Measurements from ENCODE around the gene PCNX3. TPM values are rescaled to one million over a fixed set of nuclear protein-coding genes. Genes with fewer than 3 reads are reported as not detected.
A peak's percentile ranks its signal among the peaks of the same experiment; 100 is the strongest.

The PCNX3 gene
- total RNA-seq (2012; rRNA removed) (5.6 and 5.8 TPM in 2 replicates), polyA plus RNA-seq (2012; rRNA removed) (33.2 and 40.4 TPM in 2 replicates), Bru-seq, nascent RNA (percentile 64 among the genes with signal in this experiment), BruChase-seq, experiment 1, labeled RNA remaining after a 6-hour chase (percentile 80 among the genes with signal in this experiment), BruChase-seq, experiment 2, labeled RNA remaining after a 2-hour chase (percentile 75 among the genes with signal in this experiment)
- polyA plus RNA-seq (2012; cell fraction: cytosol; rRNA removed), result 20.0 and 31.2 TPM in 2 replicates
- polyA plus RNA-seq (2012; cell fraction: nucleus; rRNA removed; ENCODE audit: low replicate concordance), result 56.4 and 185 TPM in 2 replicates
- long read RNA-seq, partial matches to known transcripts, result 23 of 28 reads
- long read RNA-seq, other reads (novel, unspliced or antisense), result 4 of 28 reads

GRCh38 chr11:65615229-65615949 lies at the start of gene PCNX3:
PCNX3 (plus strand) TSS chr11:65615776; CDS start chr11:65616312, 536 bp downstream.
- peak within 1 kb of the TSS; percentile 95 for H2BK5ac ChIP-seq (ENCODE audit: low read depth, low read length, poor library complexity, severe bottlenecking)
- H3K9me1 ChIP-seq (ENCODE audit: insufficient read depth, low read length), result 0 out of 2 replicates have a peak, but pooled peaks cover 9% of the 10 kb centered on the region
- peak within 1 kb of the TSS; percentile 93 for H3K27ac ChIP-seq (ENCODE audit: insufficient read depth, low read length)
- H3K79me1 ChIP-seq (ENCODE audit: low read depth in 1 of 2, low read length in 2 of 2), result peaks cover 7 to 67% of the 10 kb centered on the region in 2 experiments; a peak in 3 of 4 replicates
- H3K36me3 ChIP-seq (ENCODE audit: control insufficient read depth, insufficient read depth, low read length), result peaks cover 24% of the 10 kb centered on the region; the same call in 1 of the 2 replicates
- H3K9me3 ChIP-seq (ENCODE audit: control insufficient read depth, insufficient read depth, low read length), result no peaks in the 10 kb centered on the region
- H3K4me1 ChIP-seq (ENCODE audit: control insufficient read depth, insufficient read depth, low read length), result peaks cover 19% of the 10 kb centered on the region
- in situ Hi-C loops (cut with MboI; ENCODE audit: low sequenced_read_pairs) (no loop called here), intact Hi-C loops (cut with micrococcal nuclease) (no loop called here), dilution Hi-C loops (cut with HindIII; ENCODE audit: low sequenced_read_pairs, unreplicated experiment) (no loop called here)
- peak within 1 kb of the TSS; percentile 100 for H2AK9ac ChIP-seq (replicated peaks; ENCODE audit: low read depth, low read length, poor library complexity)
- peak within 1 kb of the TSS; percentile 96 for H3K9ac ChIP-seq (ENCODE audit: low read depth, low read length)
- CTCF ChIA-PET, result interaction anchor here (0.6 kb wide), 2 partner anchors 33 to 381 kb away, joined by 3 read pairs; no protein-coding TSS in a partner anchor
- peak within 1 kb of the TSS; percentile 6; the same call in 1 of the 2 replicates for H4K5ac ChIP-seq (ENCODE audit: low read depth, low read length)
- H4K91ac ChIP-seq (ENCODE audit: insufficient read depth, low read depth, low read length), result peak within 1 kb of the TSS; percentile 99; the same call in 1 of the 2 replicates
- H3K27me3 ChIP-seq (ENCODE audit: control insufficient read depth, insufficient read depth, low read length), result no peaks in the 10 kb centered on the region
- peaks cover 26% of the 10 kb centered on the region for H4K20me1 ChIP-seq (ENCODE audit: insufficient read depth, low read length)
- no peak within 1 kb of the TSS for H3K18ac ChIP-seq (ENCODE audit: low read depth, low read length)
- DNase-seq (peak; percentile 100), ATAC-seq (ENCODE audit: low read depth) (peak; percentile 86)
- H2BK120ac ChIP-seq (ENCODE audit: low read depth, low read length), result peak within 1 kb of the TSS; percentile 56; the same call in 1 of the 2 replicates
- peak within 1 kb of the TSS; percentile 72 to 93; a peak in 3 of 4 replicates for H4K8ac ChIP-seq (ENCODE audit: low read depth in 2 of 2, low read length in 2 of 2)
- H2AFZ ChIP-seq (replicated peaks; ENCODE audit: low read length, poor library complexity), result peak within 1 kb of the TSS; percentile 91
- H3K4me3 ChIP-seq (ENCODE audit: insufficient read depth, low read depth, low read length), result peak within 1 kb of the TSS; percentile 90
- H3K4me2 ChIP-seq (ENCODE audit: low read depth, low read length), result peak within 1 kb of the TSS; percentile 93
- peak within 1 kb of the TSS; percentile 73 for H3K56ac ChIP-seq (ENCODE audit: extremely low read depth, insufficient read depth, low read length)
- H3K4ac ChIP-seq (ENCODE audit: low read depth, low read length), result peak within 1 kb of the TSS; percentile 95
- 1% methylated on average over 29 of the region's 55 CpGs; no CpG with 5 or more reads in 1 of the 2 experiments for WGBS, 2 experiments (ENCODE audit: extremely low coverage in 2 of 2, insufficient read length in 1 of 2)
- POLR2A ChIA-PET (ENCODE audit: unreplicated experiment), result interaction anchor here (0.9 to 1.0 kb wide), 3 partner anchors 107 to 243 kb away, joined by 3 to 4 read pairs (median 3); no protein-coding TSS in a partner anchor
- peak within 1 kb of the TSS; percentile 99 for H2AK5ac ChIP-seq (ENCODE audit: low read depth, low read length)
- peak within 1 kb of the TSS; percentile 98 for H3K23ac ChIP-seq (ENCODE audit: low read depth, low read length)
- H2BK20ac ChIP-seq (ENCODE audit: low read depth, low read length), result no peak within 1 kb of the TSS
- peak within 1 kb of the TSS; percentile 100 for H3K14ac ChIP-seq (replicated peaks; ENCODE audit: low read depth, low read length)
- no TSS peak for BruUV-seq (replicated peaks)
- H2BK15ac ChIP-seq (ENCODE audit: low read depth, low read length), result no peak within 1 kb of the TSS
- no peak for TF ChIP-seq POLR2A (IDR thresholded peaks at IDR 0.05; ENCODE audit: low read depth, low read length)
- no peak; the same call in 1 of the 2 replicates for TF ChIP-seq BHLHE40 (IDR thresholded peaks at IDR 0.05; ENCODE audit: low read depth, low read length)
- no peak for TF ChIP-seq ELK1 (IDR thresholded peaks at IDR 0.05; ENCODE audit: borderline replicate concordance, low read depth, low read length)
- no peak for TF ChIP-seq RCOR1 (IDR thresholded peaks at IDR 0.05; ENCODE audit: insufficient replicate concordance, low read length)
- TF ChIP-seq MAFK (IDR thresholded peaks at IDR 0.05; ENCODE audit: low read depth, low read length), result peak; percentile 3; the same call in 1 of the 2 replicates
- peak; percentile 69; the same call in 1 of the 2 replicates for TF ChIP-seq MXI1 (IDR thresholded peaks at IDR 0.05; ENCODE audit: borderline replicate concordance, low read depth, low read length)
- peak; percentile 65; the same call in 1 of the 2 replicates for TF ChIP-seq FOS (IDR thresholded peaks at IDR 0.05; ENCODE audit: low read depth, low read length)
- TF ChIP-seq CTCF (conservative IDR thresholded peaks at IDR 0.05; ENCODE audit: low read depth, low read length), result no peak
- peak; percentile 17; the same call in 1 of the 2 replicates for TF ChIP-seq RFX5 (IDR thresholded peaks at IDR 0.05; ENCODE audit: low read depth, low read length)
- TF ChIP-seq MAZ (IDR thresholded peaks at IDR 0.05; ENCODE audit: borderline replicate concordance, low read depth, low read length), result peak; percentile 73; the same call in 1 of the 2 replicates
- TF ChIP-seq CEBPB (IDR thresholded peaks at IDR 0.05; ENCODE audit: low read depth, low read length), result peak; percentile 57
- no peak for TF ChIP-seq CHD1 (IDR thresholded peaks at IDR 0.05; ENCODE audit: low read depth, low read length)
- TF ChIP-seq SMC3 (IDR thresholded peaks at IDR 0.05; ENCODE audit: low read depth, low read length), result no peak
